Uterus (tissue), 2 donors: ENCODE data around the gene SERPINC1.

Experiments used
- CTCF ChIP-seq, 4 experiments: fragments of 200-600 bp in 2 of 4; fragments of 450-650 bp in 2 of 4; sonication (generic) in 2 of 4; IDR thresholded peaks; one replicate each; pipeline ENCODE4 v1.5.1; 2016 to 2019; ENCODE audit warnings: antibody characterized with exemption in 4 of 4, mild to moderate bottlenecking in 2 of 4, moderate library complexity in 1 of 4
- POLR2A ChIP-seq, 2 donors: fragments of 450-650 bp; IDR thresholded peaks; one replicate each; pipeline ENCODE4 v1.6.1; 2016; ENCODE audit warnings: antibody characterized with exemption in 2 of 2, mild to moderate bottlenecking in 1 of 2, moderate library complexity in 1 of 2

- TF ChIP-seq CTCF (IDR thresholded peaks at IDR 0.05) = no peak
- no peak for TF ChIP-seq POLR2A (IDR thresholded peaks at IDR 0.05)
Measured at GRCh38 chr1:173857363-173857917, 59.7 kb downstream of the SERPINC1 start.
